GM12864 (cell line): Measurements from ENCODE around the gene GGA1.

Experiments
- DNase-seq: peaks from one replicate; pipeline ENCODE4 v3.0.0-alpha.2; 2011; ENCODE audit warnings: low read depth
- H3K4me3 ChIP-seq: 2 replicates; pipeline ENCODE4 v1.5.1; 2011; ENCODE audit warnings: mild to moderate bottlenecking, low read depth, low read length, control low read depth
- TF ChIP-seq, protein P1 (sequence below): IDR thresholded peaks from 2 replicates; pipeline ENCODE4 v1.5.1; 2011; ENCODE audit warnings: low read depth, mild to moderate bottlenecking, moderate library complexity, low read length, control low read depth, inconsistent platforms; ENCODE audit errors: missing control alignments

Gene GGA1

DNA sequence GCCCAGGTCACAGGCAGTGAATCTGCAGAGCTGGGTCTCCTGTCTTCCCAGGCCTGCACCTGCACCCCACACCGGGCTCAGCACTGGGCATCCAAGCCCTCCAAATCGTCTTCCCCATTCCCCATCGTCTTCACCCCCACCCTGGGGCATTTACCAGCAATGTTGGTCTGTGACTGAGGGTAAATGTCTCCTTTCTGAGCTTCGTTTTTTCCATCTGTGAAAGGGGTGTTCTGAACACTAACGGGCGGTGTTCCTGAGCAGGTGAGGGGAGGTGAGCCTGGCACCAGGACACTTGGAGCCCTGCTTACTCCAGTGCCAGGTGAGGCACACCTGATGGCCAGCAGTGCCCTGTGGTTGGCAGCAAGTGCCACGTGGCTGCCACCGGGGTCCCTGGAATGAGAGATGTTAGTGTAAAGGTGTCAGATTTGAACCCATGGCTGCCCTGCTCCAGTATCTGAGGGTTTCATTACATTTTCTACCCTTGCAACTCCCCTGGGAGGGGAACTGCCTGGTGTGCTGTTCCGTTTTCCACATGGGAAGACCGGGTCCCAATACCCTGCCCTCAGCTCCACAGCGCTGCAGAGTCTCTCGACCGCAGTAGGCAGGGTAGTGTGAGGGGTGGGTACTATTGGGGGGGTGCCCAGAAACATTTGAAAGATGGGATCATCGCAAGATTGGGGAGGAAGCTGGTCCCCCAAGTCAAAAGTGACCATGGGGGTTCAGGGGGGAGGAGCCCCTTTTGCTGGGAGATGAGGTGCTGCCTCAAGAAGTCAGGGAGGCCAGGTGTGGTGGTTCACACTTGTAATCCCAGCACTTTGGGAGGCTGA, 46.4 kb upstream of the GGA1 start:
- TF ChIP-seq, protein P1, sequence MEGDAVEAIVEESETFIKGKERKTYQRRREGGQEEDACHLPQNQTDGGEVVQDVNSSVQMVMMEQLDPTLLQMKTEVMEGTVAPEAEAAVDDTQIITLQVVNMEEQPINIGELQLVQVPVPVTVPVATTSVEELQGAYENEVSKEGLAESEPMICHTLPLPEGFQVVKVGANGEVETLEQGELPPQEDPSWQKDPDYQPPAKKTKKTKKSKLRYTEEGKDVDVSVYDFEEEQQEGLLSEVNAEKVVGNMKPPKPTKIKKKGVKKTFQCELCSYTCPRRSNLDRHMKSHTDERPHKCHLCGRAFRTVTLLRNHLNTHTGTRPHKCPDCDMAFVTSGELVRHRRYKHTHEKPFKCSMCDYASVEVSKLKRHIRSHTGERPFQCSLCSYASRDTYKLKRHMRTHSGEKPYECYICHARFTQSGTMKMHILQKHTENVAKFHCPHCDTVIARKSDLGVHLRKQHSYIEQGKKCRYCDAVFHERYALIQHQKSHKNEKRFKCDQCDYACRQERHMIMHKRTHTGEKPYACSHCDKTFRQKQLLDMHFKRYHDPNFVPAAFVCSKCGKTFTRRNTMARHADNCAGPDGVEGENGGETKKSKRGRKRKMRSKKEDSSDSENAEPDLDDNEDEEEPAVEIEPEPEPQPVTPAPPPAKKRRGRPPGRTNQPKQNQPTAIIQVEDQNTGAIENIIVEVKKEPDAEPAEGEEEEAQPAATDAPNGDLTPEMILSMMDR, result no peak
- no peak for DNase-seq
- no peak overlapping the region for H3K4me3 ChIP-seq

DNA sequence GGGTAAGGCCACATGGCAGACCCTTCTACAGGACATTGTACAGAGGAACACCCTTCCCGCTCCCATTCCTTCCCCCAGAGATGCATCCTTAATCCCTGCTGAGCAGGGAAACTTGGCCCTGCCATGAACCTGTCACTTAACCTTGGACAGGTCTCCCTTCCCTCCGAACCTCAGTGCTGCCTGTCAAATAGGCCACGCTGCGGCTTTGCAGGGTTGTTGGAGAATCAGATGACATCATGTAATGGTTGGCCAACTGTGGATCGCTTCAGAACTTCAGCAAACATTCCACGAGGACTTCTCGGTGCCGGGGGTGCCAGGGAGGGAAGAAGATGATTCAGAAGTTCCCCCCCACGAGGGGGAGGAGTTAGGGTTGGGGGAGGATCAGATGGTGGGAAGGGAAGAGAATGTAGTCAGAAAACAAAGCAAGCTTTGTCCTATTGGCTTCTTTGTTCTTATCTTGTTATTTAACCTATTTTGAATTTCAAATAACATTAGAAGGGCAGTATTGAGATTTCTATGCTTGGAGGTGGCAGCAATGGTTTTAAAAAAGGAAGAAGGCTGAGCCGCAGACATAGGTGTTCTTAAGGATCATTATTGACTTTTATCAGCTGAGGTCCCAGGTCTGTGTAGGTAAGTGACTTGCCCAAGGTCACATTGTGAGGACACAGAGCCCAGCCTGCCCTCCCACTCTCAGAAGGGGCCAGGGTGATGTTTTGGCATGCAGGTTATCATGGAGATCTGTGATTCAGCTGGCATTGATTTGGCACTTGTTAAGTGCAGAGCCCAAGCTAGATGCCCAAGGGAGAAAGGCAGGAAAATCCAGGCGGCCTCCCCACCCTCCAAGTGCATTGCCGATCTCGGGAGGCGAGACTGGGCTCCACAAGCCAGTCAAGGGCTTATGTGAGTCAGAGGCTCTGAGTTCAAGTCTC, 45.2 kb upstream of the GGA1 start:
- H3K4me3 ChIP-seq, result no peak overlapping the region
- TF ChIP-seq, protein P1, result no peak
- DNase-seq, result no peak

DNA sequence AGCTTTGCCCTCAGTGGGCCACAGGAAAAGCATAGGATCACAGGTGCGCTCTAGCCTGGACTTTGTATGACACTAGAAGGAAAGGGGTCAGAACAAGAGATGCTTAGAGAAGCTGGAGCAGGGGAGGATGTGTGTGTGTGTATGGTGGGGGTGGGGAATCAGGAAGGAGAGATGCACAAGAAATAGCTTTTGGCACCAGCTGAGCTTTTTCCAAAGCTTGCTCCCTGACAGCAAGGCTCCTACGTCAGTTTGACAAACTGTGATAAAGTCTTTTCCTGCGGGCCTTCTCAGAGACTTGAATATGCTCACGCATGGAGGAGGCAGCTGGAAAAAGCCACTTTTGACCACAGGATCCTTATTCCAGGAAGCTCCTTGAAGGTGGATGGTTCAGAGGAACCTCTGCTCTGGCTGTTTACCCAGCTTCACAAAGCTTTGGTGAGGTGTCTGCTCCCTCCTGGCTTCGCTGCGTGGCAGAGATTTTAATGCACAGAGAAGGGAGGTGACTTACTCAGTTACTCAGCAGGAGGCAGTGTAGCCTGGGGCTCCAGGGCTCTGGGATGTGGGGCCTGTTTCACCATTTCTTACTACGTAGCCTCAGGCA, 44.4 kb upstream of the GGA1 start:
- no peak for DNase-seq
- no peak overlapping the region for H3K4me3 ChIP-seq
- TF ChIP-seq, protein P1, result no peak

DNA sequence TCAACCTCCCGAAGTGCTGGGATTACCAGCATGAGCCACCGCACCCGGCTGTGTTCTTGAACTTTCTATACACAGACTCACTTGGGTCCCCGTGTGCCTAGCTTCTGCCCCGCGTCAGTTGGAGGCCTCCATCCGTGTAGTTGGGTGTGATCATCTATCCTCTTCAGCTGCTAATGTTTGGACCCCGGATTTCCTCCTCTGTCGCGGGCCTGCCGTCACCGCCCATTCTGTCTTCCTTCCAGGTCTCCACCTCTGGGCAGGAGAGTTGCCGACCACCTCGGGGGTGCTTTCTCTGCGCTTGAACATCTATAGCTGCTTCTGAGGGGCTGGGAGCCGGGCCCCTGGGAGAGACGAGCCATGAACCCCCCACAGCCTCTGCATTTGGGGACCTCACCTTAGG, 42.8 kb upstream of the GGA1 start:
- TF ChIP-seq, protein P1, result no peak
- DNase-seq, result no peak
- H3K4me3 ChIP-seq, result no peak overlapping the region

DNA sequence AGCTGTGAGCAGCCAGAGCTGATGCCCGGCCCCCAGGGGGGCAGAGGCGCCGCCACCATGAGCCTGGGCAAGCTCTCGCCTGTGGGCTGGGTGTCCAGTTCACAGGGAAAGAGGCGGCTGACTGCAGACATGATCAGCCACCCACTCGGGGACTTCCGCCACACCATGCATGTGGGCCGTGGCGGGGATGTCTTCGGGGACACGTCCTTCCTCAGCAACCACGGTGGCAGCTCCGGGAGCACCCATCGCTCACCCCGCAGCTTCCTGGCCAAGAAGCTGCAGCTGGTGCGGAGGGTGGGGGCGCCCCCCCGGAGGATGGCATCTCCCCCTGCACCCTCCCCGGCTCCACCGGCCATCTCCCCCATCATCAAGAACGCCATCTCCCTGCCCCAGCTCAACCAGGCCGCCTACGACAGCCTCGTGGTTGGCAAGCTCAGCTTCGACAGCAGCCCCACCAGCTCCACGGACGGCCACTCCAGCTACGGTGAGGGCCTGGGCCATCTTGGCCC, 42.3 kb upstream of the GGA1 start:
- no peak overlapping the region for H3K4me3 ChIP-seq

More for the DNA sequence above, 42.3 kb upstream of the GGA1 start:
- no peak for DNase-seq
- TF ChIP-seq, protein P1, result no peak
